Transverse colon (tissue), 4 donors: ENCODE data around the gene GPC6.

ENCODE experiments used
- CTCF ChIP-seq, 5 experiments: fragments of 200-600 bp in 3 of 5; fragments of 450-650 bp in 2 of 5; sonication (generic) in 3 of 5; IDR thresholded peaks; 1 replicate in 2 of 5; 2 replicates in 3 of 5; pipeline ENCODE4 v1.5.1; 2016 to 2017; ENCODE audit warnings: antibody characterized with exemption in 5 of 5, inconsistent platforms in 3 of 5, mild to moderate bottlenecking in 2 of 5, moderate library complexity in 1 of 5
- POLR2AphosphoS5 ChIP-seq, 3 donors: sonication (generic); formaldehyde crosslinking; IDR thresholded peaks; one replicate each; pipeline ENCODE4 v1.6.1; 2016; ENCODE audit warnings: antibody characterized with exemption in 3 of 3

- TF ChIP-seq CTCF (IDR thresholded peaks at IDR 0.05): no peak
- no peak for TF ChIP-seq POLR2AphosphoS5 (IDR thresholded peaks at IDR 0.05)
These were observed 695.7 kb downstream of the GPC6 start for GRCh38 chr13:93922063-93922855.
